Femur (tissue), 1 donor: Measurements from ENCODE around the gene SH3RF3.
"Not testable (repeated sequence)": the region's sequence is repeated elsewhere in the genome, so short reads cannot be mapped to it uniquely, and the experiment has no call there.

ENCODE experiments used
- DNase-seq: peaks from one replicate; pipeline ENCODE4 v3.0.0-alpha.2; 2017

SH3RF3 gene

DNA sequence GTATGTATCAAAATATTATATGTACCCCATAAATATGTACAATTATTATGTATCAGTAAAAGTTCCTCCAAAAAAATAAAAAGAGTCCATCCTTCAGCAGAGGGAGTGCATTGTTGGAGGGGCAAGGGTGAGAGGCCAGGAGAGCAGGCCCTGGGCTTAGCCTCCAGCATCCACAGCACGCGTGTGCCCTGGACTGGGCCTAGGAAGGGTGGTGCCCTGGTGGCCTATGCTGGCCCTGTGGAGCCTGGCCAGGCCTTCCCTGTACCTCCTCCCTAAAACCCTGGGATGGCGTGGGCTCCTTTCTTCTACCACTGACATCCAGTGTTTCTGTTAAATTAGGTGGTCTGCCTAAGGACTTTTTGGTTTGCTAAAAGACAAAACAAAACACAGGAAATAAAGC lies 93.4 kb downstream of the SH3RF3 start:
- DNase-seq, result no peak

- no peak for DNase-seq
Measured at GRCh38 chr2:109222825-109223471, 93.9 kb downstream of the SH3RF3 start.

DNA sequence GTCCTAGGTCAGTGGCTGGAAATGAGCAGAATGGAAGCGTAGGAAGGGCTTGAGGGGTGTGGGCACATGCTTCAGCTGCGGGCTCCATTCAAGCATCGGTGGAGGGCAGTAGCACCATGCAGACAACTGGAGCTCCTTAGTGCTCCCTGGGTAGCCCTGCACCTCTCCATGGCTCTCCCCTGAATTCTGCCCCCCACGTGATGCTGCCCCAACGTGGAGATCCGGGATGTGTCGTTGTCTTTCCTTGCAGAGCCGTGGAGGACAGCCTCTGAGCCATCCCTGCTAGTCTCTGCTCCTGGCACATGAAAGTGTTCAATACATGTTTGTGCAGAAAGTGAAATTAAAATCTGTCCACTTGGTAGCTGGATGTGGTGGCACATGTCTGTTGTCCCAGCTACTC lies 94.5 kb downstream of the SH3RF3 start:
- no peak for DNase-seq

DNA sequence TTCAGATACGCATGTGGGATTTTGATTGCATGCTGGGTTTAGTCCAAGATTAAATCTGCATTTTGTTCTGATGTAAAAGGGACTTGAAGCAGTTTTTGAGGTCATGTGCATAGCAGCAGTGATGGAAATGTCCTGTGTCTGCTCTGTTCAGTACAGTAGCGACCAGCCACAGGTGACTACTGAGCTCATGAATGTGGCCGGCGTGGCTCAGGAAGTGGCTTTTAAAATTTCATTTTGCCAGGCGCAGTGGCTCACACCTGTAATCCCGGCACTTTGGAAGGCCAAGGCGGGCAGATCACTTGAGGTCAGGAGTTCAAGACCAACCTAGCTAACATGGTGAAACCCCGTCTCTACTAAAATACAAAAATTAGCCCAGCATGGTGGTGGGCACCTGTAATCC lies 95.3 kb downstream of the SH3RF3 start:
- DNase-seq, result not testable (repeated sequence)

DNA sequence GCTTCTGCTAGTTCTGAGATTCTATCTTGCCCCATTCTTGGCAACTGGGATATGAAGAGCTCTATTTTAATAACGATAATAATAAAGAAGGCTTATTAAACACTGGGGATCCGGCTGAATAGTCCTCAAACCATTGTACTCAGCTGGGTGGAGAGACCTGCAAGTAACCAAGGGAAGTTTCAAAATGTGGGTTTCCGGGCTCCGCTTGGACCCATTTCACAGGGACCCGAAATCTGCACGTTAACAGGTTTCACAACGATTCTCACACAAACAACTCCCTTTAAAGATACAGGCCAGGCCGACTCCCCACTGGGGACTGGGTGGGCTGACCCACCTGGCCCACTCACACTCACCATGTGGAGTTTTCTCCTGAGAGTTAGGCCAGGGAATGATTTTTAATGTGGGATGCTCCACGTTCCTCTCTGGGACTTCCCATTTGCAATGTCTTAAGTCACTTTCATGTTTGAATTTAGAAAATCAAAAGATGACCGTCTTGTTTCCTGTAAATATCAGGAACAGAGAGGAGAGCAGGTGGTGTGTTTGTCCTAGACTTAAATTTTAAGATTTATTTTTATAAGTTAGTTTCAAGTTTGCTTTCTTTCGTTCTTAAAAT lies 96.3 kb downstream of the SH3RF3 start:
- no peak for DNase-seq

DNA sequence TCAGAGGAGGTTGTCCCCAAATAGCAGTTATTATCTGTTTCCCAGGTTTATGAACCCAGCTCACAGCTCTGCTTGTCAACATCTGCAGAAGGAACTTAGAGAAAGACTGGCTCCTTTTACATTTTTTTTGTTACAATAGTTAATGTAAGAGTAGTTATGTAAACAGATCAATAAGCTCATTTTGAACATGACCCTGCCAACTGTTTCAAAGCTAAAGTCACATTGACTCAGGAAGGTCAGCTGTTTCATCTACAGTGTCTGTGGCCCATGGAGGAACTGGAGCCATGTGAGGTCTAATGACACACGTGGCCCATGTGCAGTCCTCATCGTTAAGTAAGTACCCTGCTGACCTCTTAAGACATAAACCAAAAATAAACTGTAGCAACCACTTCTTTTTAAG lies 97.1 kb downstream of the SH3RF3 start:
- DNase-seq, result no peak

DNA sequence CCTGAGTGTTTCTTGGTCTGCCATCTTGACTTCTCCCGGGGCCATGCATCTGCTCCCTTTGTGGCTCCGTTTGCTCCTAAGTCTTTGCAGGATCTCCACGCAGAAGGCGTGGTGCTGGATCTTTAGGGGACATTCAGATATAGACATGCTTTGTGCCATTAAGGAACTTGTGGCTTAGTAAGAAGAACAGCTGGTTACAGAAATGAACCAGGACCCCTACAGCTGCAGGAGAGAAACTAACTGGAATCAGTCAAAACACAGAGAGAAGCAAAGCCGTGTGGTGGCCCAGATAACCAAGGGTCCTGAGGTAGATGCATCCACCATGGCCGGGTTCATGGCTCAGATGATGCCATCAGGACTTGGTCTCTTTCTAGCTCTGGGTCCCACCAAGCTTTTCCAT lies 97.6 kb downstream of the SH3RF3 start:
- DNase-seq, result no peak

GRCh38 chr2:109229094-109229675 lies 100.2 kb downstream of the SH3RF3 start:
- no peak for DNase-seq

DNA sequence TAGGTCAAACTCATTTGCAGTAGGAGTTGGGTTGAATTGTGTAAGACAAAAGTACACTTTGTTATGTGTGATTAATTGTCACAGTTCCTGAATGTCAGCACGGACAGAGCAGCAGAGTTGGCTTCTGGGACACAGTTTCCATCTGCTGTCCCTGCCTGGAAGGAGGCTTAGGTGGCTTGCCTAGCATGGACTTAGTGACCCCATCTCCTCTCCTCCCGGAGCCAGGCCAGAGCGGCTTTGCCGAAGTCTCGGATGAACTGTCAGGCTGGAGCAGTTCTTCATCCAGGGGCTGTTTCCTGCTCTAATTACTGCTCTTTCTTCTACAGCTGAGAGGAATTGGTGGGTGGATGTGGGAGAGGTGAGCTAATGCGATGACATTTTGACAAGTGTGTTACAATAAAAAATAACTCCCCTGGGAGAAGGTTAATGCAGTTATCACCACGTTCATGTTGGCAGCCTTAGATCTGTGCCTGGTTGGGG lies 102.0 kb downstream of the SH3RF3 start:
- no peak for DNase-seq

DNA sequence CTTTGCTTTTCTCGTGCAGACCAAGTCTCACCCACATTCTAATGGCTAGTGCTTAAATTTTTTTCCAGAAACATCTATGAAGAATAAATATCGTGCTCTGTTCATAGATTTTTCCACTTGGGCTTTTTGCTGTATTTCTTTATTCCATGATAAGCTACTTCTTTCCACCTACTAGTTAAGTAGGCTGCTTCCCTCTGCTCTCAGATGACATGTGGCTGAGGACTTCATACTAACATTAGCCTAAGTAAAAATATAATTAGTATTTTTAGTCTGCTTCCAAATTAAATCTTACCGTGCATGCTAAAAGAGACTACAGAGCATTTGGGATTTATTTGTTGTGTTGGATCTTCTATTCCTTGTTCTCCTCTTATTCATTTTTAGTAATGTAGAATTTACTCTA lies 102.4 kb downstream of the SH3RF3 start:
- no peak for DNase-seq

- no peak for DNase-seq
Measured at GRCh38 chr2:109231996-109232705, 103.1 kb downstream of the SH3RF3 start.

- no peak for DNase-seq
Measured at GRCh38 chr2:109232909-109233308, 103.9 kb downstream of the SH3RF3 start.

GRCh38 chr2:109233643-109234042 lies 104.6 kb downstream of the SH3RF3 start:
- DNase-seq, result no peak

- no peak for DNase-seq
Measured at GRCh38 chr2:109234355-109234754, 105.3 kb downstream of the SH3RF3 start.

DNA sequence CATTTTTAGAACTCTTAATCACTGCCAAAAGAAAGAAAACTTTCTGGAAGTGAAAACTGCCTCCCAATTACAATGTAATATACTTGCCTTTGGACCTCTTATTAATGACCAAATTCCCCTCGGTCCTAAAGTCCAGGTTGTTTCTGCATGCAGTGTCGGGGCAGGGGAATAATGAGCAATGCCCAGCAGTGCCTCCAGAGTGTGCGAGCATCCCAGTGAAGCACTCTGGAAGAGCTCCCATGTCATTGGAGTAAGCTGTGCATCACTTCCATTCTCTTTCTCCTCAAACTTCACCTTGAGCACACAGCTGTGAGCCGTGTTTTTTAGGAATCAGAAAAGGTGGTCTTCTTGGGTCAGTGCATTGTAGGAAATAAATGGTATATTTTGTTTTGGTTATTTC lies 107.1 kb downstream of the SH3RF3 start:
- no peak for DNase-seq

DNA sequence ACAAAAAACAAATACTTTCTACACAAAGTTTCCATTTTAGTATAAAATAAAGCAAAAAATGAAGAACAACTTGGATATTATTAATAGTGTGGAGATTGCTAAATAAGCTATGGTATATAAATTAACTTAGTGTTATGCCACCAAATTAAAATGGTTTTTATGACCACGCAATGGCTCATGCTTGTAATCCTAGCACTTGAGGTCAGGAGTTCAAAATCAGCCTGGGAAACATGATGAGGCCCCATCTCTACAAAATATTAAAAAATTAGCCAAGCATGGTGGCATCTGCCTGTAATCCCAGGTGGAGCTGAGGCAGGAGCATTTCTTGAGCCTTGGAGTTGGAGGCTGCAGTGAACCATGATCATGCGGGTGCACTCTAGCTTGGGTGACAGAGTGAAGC lies 108.8 kb downstream of the SH3RF3 start:
- no peak for DNase-seq

- peak; percentile 74 for DNase-seq
Measured at GRCh38 chr2:109238580-109238979, 109.6 kb downstream of the SH3RF3 start.

GRCh38 chr2:109239720-109240119 lies 110.7 kb downstream of the SH3RF3 start:
- DNase-seq, result no peak

GRCh38 chr2:109242210-109242653 lies 113.2 kb downstream of the SH3RF3 start:
- no peak for DNase-seq

DNA sequence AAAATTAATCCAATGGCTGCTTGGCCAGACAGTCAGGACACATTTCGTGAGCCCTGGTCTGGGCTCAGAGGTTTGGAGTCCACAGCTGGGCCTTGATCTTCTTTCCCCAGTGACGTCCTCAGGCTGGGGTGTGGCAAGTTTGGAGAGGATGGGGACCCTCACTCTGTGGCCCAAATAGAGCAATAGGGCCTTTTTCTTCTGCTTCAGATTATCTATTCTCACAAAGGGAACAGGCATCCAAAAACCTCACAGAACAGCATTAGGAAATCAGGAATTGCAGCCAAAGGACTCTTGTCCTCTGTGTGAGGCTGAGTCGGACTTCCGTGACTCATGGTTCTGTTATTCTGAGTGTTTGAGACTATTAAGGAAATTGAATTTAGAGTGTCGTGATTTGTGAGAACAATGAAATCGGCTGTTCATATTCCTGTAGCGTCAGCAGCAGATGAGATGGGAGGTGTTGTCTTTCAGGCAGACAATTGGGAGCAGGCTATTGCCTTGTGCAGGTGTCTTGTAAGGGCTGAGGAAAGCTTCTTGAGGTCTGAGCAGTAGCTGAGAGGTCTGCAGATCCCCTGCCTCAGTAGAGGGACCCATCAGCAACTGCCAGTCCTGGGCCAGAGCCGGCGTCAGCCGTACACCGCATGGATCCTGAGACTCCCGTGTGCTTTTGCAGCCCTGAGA lies 113.8 kb downstream of the SH3RF3 start:
- peak; percentile 54 for DNase-seq

DNA sequence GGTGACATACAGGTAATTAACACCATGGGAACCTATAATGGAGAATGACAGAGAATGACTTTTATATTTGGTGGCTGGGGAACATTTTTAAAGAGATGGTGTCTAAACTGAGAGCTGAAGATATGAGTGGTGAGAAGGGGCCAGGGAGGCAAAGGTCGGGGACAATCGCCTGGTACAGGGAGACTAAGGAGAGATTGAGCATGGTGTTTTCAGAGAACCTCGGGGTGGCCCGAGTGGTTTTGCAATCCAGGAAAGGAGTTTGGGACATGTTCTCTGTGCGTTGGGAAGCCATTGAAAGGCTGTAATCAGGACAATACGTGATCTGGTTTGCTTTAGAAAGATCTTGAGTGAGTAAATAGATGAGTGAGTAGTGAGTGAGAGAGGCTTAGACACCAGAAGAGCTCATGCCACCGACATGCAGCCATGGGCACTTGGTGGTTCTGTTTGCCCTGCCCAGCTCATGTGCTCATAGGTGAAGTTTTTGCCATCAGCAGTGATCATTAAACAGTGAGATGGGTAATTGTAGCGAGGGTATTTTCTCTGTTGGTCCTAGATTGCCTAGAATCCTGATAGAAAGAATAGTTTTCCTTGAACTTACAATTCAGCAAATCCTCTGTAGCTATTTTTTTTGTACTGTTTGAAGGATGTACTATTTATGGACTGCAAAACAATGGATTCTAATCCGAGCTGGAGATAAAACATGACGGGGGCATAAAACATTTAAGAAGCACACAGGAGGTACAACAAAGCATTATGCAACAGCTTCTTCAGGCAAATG lies 114.7 kb downstream of the SH3RF3 start:
- no peak for DNase-seq

GRCh38 chr2:109244304-109244582 lies 115.2 kb downstream of the SH3RF3 start:
- no peak for DNase-seq
